ENCODE results near the gene TTC21A.

DNA sequence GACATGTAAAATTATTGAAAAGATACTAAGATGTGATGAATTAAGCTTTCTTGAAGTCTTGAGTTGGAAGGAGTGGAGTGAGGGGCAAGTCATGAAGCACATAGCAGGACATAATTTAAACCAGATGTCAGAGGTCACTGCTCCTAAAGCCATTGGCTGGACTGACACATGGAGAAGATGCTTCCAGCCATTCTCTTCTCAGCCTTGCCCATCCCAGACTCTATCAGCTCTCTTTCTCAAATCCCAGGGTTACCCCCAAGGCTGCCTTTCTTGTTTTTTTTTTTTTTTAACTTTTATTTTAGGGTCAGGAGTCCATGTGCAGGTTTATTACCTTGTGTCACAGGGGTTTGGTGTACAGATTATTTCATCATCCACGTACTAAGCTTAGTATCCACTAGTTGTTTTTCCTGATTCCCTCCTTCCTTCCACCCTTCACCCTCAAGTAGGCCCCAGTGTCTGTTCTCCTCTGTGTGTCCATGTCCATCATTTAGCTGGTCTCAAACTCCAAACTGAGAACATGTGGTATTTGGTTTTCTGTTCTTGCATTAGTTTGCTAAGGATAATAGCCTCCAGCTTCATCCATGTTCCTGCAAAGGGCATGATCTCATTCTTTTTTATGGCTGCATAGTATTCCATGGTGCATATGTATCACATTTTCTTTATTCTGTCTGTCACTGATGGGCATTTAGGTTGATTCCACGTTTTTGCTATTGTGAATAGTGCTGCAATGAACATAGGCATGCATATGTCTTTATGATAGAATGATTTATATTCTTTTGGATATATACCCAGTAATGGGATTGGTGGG is 66.0 kb downstream of the TTC21A start:
- TF ChIP-seq, protein P1, sequence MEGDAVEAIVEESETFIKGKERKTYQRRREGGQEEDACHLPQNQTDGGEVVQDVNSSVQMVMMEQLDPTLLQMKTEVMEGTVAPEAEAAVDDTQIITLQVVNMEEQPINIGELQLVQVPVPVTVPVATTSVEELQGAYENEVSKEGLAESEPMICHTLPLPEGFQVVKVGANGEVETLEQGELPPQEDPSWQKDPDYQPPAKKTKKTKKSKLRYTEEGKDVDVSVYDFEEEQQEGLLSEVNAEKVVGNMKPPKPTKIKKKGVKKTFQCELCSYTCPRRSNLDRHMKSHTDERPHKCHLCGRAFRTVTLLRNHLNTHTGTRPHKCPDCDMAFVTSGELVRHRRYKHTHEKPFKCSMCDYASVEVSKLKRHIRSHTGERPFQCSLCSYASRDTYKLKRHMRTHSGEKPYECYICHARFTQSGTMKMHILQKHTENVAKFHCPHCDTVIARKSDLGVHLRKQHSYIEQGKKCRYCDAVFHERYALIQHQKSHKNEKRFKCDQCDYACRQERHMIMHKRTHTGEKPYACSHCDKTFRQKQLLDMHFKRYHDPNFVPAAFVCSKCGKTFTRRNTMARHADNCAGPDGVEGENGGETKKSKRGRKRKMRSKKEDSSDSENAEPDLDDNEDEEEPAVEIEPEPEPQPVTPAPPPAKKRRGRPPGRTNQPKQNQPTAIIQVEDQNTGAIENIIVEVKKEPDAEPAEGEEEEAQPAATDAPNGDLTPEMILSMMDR (IDR thresholded peaks at IDR 0.05; ENCODE audit: insufficient read depth, low read length, poor library complexity, severe bottlenecking): no peak
- TF ChIP-seq EZH2phosphoT487 (conservative IDR thresholded peaks at IDR 0.05; ENCODE audit: low read length): no peak
